GM19043 (cell line): ENCODE results near the gene APP.

Source experiments
- ATAC-seq: cut with Tn5 transposase; IDR thresholded peaks from one replicate; pipeline ENCODE4 v1.9.1; 2021; ENCODE audit warnings: low read depth; ENCODE audit not compliant: unreplicated experiment

The APP gene

DNA sequence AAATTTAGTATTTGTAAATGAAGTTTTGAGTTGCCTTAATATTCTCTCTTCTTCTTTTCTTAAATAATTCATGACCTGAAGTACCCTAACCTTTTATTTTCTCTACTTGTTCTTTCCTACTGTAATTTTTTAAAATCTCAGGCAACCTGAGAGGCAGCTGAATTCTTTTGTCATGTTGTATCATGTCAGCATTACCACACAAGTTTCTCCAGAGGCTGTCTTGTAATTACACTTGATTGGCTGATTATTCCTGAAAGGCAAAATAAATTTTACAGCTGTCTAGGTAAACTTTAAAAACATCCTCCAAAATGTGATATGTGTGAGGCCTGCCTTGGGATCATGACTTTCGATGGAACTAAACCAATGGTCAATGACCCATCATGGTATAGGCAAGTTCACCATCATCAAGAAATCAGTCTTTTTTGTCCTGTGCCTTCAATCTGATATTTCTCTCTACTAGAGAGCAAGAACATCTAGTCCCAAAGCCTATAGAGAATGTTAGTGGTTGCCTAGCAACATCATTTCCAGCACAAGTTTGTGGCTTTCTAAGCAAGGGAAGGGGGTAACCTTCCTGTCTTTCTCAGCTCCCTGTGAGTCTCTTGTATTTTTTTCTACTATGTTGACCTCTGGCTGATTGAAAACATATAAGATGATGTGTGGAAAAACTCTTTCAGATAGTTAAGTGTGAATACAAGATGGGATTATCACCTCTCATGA, 320.3 kb downstream of the APP start:
- no peak for ATAC-seq

DNA sequence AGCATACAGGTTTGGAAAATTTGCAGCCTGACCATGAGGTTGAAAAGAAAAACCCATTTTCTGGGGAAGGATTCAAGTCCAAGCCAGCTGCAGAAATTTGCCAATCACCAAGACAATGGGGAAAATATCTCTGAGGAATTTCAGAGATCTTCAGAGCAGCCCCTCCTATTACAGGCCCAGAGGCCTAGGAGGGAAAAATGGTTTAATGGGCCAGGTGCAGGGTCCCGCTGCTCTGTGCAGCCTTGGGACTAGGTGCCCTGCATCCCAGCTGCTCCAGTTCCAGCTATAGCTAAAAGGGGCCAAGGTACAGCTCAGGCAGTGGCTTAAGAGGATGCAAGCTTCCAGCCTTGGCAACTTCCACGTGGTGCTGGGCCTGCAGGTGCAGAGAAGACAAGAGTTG, 322.3 kb downstream of the APP start:
- ATAC-seq: no peak

DNA sequence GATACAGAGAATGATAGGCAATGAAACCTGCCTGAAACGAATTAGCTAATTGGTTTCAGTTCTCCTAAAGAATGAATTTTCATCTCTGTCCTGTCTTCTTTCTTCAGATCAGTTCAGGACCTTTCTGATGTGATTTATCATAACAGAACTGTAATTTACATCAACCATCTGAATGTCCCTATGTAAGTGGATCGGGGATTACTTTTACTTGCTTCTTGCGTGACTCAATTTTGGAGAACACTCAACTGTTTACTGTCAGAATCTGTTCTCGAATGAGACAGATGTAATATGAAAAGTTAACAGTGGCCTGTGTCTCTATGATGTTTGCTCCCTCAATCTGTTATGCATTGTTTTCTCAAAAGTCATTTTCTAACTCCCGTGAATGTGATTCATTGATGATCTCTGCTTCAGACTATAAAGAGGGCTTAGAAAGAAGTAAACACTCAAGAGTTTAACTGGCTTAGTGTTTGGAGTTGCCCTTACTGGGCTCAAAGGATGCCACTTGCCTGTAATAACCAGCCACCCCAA, 324.8 kb downstream of the APP start:
- ATAC-seq: no peak

DNA sequence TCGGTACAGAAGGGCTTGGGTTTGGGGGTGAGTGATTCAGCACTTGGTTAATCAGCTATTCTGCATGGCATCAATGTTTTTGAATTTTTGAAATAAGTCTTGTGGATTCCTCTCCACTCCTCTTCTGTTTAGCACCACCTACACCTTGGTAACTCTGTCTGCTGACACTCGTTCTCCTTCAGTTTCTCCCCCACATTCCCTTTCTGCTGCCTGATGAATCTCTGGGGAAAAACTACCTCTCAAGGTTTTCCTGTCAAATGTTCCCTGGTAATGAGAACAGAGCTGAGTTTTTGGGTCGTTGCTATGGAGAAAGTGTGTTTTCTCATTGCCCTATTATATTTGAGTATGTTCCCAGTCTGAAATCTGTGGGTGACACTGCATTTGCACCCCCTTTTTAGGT, 327.6 kb downstream of the APP start:
- ATAC-seq: no peak

DNA sequence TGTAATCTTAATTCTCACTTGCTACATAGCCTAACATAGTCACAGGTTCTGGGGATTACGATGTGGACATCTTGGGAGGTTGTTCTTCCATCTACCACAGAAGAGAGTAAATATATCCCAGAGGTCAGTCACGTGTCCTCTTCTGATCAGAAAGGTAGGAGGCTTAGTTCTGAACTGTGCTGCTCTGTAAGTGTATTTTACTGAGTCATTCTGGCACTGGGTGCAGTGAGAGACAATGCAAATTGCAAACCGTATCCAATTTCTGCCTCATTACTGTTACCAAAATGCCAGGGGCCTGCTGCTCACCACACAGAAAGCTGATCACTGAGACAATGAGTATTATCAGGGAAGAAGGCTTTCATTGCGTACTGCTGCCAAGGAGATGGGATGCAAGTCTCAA, 331.8 kb downstream of the APP start:
- ATAC-seq: no peak

DNA sequence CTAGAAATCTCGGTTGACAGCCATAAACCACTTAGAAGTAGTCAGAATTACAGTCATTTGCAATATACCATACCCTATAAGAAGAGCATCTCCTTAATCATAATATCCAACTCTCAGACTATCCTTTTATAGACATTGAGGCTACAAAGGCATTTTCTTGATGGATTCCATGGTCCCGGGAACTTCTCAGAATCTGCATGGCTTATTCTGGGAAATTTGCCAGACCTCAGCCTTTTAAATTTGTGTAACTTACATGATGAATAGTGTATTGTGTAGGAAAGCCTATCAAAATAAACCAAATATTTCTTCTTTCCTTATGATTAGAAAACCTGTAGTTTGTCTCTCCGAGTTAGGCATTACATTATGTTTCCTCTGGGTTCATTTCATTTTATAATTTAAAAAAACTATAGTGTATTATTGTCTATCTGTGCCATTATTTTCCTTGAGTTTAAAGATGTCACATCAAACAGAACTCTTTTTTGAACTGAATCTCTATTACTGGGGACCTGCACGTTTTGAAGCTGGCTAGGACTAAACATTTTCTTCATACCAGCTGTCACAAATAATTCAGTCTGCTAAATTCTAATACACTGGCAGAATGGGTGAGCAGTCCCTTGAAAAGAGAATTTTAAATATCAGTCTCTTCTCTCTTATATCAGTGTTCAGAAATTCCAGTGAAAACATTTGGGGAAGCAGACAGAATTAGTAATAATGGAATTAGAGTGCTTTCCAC, 332.9 kb downstream of the APP start:
- no peak for ATAC-seq

DNA sequence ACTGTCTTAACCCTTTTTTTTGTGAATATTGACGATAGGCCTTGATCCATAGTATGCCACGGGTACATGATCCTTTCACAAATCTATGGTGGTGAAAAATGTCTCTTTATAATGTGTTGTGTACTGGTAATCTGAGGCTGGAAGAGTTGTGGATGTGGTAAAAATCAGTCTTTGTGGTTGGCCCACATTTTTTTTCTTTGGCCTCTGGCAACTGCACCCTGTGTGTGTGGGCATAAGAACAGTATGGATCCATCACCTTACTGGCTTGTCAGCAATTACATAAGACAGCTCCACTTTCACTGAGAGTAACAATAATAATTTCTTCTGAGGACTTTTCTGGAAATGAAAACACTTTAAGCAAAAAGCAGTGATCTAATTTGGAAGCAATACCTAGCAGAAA, 334.2 kb downstream of the APP start:
- ATAC-seq: no peak

DNA sequence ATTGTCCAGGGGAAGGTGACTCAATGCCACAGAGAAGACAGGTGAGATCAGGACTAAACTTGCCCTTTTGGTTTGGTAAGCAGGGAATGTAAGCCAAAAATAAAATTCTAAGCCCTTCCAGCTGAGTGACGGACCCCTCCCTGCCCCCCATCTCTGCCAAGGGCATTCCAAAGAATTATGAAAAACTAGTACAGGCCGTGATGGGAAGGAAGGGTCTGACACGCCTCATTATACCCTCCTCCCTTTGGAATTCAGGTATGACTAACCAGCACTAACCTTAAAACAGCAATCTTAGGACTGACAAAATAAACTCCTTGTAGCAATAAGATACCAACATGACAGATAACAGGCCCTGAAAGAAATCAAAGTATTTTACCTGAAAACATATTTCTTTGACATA, 336.2 kb downstream of the APP start:
- ATAC-seq: no peak

DNA sequence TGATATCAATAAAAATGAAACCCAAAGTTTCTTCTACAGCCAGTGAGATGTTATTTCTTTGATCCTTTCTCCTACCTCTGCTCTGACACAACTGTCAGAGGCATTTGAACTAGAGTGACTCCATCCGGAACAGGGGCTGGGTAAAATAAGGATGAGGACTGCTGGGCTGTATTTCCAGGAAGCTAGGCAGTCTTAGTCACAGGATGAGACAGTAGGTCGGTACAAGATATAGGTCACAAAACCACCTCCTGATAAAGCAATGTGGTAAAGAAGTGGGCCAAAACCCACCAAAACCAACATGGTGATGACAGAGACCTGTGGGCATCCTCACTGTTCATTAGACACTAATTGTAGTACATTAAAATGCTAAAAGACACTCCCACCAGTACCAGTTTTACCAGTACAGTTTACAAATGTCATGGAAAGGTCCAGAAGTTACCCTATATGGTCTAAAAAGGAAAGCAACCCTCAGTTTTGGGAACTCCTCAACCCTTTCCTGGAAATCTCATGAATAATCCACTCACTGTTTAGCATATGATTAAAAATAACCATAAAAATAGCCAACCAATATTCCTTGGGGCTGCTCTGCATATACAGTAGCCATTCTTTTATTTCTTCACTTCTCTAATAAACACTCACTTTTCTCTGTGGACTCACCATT, 339.1 kb downstream of the APP start:
- ATAC-seq: no peak
